SK-N-SH treated with all-trans-retinoic acid at 6 μM for 48 hours (cell line): Measurements from ENCODE around the gene SLC1A7.

Source experiments
- ARNTL ChIP-seq: fragments of 450-650 bp; formaldehyde crosslinking; IDR thresholded peaks from 2 replicates; pipeline ENCODE4 v1.5.0; 2020; ENCODE audit warnings: low read depth, mild to moderate bottlenecking, moderate library complexity, borderline replicate concordance
- GLIS3 ChIP-seq: fragments of 250-450 bp; sonication (Bioruptor Pico); IDR thresholded peaks from 2 replicates; pipeline ENCODE4 v1.5.0; 2020; ENCODE audit warnings: mild to moderate bottlenecking, moderate library complexity
- PATZ1 ChIP-seq: fragments of 250-450 bp; sonication (Bioruptor Pico); IDR thresholded peaks from 2 replicates; pipeline ENCODE4 v1.8.0; 2020; ENCODE audit warnings: mild to moderate bottlenecking, moderate library complexity, borderline replicate concordance
- ZFP30 ChIP-seq: fragments of 450-650 bp; formaldehyde crosslinking; IDR thresholded peaks from 2 replicates; pipeline ENCODE4 v1.5.0; 2022; ENCODE audit warnings: mild to moderate bottlenecking, moderate library complexity

DNA sequence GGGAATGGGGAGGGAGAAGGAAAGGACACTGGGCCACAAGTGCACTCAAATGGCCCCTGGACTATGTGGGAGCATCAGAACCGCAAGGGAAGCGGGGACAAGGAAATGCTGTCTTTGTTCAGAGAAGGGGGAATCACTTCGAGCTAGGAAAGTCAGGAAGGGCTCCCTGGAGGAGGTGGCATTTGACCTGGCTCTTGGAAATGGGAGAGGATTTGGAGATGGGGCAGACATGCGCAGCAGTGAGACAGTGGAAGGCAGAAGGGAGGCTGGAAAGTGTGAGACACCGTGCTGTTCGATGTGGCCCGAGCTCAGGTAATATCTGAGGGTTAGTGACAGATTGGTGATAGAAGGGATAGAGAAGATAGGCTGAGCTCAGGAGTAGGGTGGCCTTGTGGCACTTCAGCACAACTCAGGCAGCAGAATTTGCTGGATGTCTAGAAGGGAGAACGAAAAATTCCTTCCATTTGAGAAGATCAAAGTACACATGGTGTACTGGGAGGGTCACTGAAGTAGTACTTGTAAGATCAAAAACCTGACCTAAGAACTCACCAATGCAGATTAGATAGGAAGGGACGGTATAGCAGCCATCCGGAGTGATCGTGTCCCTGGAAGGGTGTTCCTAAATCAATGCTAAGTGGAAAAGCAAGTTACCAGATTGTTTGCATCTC lies 25.4 kb downstream of the SLC1A7 start:
- no peak for TF ChIP-seq PATZ1
- no peak for TF ChIP-seq ZFP30 (CRISPR knock-in tag)
- TF ChIP-seq ARNTL (CRISPR knock-in tag) = no peak
- no peak for TF ChIP-seq GLIS3 (CRISPR knock-in tag)
